ENCODE measurements around the gene NFIA.

The NFIA gene

DNA sequence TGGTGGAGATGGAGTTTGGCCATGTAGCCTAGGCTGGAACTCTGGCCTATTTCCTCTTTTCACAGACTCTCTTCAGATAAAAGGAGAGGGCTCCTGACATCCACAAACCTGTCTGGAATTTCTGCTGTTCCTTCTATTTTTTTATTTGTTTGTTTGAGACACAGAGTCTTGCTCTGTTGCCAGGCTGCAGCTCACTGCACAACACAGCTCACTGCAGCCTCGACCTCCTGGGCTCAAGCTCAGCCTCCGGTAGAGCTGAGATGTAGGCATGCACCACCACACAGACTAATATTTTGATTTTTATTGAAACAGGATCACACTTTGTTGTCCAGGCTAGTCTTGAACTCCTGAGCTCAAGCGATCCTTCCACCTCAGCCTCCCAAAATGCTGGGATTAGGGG, 411.6 kb downstream of the NFIA start:
- DNase-seq (ENCODE audit: low read depth in 2 of 2) = no peak

DNA sequence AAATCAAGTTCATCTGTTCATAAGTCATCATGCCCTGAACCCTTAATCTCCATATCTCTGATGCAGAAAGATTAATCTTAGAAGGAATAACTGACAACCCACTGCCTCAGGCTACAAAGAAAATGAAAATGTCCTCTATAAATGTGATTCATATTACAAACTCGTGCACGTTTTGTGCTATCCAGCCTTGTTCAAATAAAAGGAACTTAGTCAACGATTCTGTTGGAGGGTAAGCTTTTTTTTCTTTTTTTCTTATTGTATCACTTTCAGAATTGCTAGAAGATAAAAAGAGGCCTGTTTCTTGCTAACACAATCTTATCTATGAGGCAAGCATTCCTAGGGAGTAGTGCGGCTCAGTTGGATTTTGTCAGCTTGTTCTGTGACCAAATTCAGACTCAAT, 414.1 kb downstream of the NFIA start:
- no peak for DNase-seq (ENCODE audit: low read depth in 2 of 2)

DNA sequence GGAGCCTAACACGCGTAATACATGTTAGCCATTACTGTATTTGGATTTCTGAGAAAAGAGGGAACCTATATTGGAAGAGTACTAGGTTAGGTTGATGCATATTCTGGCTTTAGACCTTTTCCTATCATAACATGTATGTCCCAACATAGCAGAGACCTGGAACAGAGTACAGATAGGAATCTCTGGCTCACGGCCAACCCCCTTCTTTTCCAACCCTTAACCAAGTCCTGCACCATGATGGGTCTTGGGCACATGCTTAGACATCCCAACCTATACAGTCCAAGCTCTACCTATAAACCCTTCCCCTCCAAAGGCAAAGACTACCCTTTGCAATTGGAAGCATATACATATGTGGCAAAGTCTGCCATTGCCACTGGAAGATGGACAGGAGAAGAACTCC, 414.7 kb downstream of the NFIA start:
- DNase-seq (ENCODE audit: low read depth in 2 of 2) = no peak

DNA sequence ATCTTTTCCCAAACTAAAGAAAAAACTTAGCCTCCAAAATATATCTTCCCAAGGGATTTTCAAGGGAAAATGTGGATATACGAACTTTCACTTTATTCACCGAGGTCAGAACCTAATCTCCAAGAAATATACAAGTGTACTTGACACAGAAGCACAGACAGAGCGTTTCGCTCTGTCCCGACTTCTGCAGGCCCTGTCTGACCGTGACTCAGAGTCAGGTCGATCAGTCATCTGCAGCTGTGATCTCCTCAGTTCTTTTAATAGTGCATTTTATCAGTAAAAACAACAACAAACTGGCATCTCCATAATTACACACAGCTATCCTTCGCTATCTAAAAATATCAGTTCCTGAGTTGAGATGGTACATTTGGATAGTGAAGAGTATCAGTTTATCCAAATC, 416.0 kb downstream of the NFIA start:
- no peak for DNase-seq (ENCODE audit: low read depth in 2 of 2)

DNA sequence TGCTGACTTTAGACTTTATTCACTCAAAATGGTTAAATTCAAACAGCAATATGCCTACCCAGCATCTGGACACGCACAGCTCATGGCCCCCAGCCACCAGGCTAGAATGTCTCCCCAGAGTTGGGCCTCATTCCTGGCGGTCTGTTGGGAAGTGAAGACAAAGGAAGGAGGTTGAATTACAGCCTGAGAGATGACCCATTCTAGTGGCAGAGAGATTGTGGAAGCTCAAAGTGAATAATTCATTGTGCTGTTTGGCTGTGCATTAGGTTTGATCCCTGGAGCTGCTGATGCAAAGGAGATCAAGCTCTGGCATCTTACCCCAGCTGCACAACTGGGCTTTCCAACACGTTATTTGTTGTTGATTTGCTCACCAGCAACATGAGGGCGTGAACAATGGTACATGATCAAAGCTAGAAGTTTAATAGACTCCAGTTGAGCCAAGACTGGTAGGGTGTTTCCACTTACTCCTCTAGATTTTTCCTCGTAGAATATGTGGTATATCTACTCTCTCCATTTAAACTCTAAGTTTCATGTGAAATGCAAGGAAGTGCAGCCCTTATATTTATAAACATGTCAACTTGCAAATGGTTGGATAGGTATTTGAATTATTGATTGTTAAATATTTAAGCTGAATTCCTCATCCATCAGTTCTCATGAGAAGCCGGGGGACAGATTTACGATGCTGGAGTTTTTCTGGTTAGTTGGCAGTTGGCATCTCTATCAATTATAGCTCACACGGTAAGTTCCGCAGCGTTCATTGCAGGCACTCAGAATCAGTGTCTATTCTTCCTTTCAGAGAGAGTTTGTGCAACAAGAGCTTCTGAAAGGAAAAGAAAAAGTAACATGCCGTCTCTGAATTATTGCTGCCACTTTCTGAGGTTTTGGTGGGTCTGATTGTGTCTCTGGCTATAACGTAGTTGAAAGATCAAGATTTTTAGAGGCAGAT, 419.9 kb downstream of the NFIA start:
- DNase-seq (ENCODE audit: low read depth in 2 of 2) = no peak

DNA sequence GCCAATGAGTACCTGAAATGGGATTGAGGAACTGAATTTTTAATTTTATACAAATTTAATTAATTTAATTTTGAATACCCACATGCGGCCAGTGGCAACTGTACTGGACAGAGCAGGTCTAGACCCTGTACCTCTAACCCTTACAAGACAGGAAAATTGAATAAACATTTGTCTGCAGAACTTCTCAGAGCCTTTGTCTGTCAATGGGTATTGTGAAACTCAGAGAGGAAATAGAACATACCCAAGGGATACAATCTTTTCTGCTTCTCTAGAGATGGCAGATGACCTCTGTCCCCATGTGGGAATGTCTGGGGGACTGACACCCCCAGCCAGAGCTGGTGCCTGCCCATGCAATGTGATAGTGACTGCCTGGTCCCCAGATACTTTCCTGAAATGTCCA, 421.9 kb downstream of the NFIA start:
- no peak for DNase-seq (ENCODE audit: low read depth in 2 of 2)

DNA sequence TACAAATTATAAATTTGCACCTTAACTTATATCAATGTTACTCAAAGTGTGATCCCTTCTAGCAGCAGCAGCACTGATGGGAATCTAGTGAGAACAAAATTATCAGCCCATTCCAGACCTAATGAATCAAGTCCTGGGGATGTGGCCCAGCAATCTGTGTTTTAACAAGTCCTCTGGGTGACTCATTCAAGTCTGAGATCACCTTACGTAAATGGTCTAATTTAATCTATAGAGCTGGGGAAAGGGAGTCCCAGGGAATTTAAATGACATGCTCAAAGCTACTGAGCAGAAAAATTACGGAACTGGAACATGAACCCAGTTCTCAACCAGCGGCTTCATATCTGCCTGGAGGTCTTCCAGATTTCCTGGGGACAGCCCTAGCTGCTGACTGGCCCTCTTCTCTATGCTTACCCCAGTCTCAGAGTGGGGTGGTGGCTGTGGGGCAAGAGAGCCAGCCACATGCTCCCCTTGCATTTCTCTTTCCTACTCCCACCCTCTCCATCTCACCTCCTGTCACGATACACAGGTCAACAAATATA, 422.6 kb downstream of the NFIA start:
- DNase-seq (ENCODE audit: low read depth in 2 of 2) = no peak

DNA sequence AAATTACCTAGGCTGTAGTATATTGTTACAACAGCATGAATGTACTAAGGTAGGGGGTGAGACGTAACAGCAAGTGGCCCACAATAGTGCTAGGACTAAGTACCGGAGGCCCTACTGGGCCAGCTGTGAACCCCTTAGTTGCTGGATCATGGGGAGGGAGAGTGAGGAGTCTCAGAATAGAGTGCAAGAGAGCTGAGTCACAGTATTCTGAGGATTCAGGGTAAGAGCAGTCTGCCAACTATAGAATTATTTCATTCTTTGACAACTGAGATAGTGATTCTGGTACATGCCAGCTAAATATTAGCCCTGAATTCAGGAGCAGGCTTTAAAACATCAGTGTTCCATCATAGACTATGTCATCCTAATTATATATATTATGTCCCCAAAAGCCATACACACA, 423.9 kb downstream of the NFIA start:
- DNase-seq (ENCODE audit: low read depth in 2 of 2) = no peak

DNA sequence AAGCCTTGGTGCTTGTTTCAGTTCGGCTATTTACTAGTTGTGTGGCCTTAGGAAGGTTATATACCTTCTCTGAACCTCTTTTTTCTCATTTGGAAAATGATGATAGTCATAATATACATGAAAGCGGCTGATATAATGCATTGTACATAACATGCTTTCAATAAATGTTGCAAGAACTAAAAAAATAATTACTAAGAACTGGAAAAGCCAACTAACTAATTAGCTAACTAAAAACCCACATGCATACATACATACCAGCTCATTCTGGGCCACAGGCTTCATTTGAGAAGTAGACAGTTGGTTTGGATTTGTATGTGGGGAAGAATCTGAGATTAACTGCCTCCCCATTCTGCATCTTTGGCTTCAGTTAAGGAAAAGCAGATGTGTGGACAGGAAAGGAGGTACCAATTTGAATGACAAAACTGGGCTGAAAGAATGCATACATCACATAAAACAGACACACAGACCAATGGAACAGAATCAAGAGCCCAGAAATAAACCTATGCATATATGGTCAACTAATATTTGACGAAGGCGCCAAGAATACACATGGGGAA, 424.7 kb downstream of the NFIA start:
- DNase-seq (ENCODE audit: low read depth in 2 of 2) = no peak

Measured in stimulated activated CD8-positive, alpha-beta memory T cell treated with anti-CD3 and anti-CD28 coated beads, Interleukin-15, amount 100 ng/mL, for 4 hours (primary cell).